RPMI7951 (cell line): ENCODE measurements around the gene TRPV2. TPM values are rescaled to one million over a fixed set of nuclear protein-coding genes. Genes with fewer than 3 reads are reported as not detected.
"Not testable (repeated sequence)": the region's sequence is repeated elsewhere in the genome, so short reads cannot be mapped to it uniquely, and the experiment has no call there.

Experiments used
- DNase-seq: peaks from one replicate; pipeline ENCODE4 v3.0.0-alpha.2; 2012; ENCODE audit warnings: low read depth
- total RNA-seq: library from RNA; depleted of rRNA; stranded (reverse); fragments of >200 nt; shearing (Covaris generic); gene quantifications from 2 replicates; pipeline ENCODE4 v1.2.3, GENCODE V29; 2014

TRPV2 gene
- total RNA-seq, 1 experiment from 2014 or later, result 123 TPM

GRCh38 chr17:16435925-16436886 lies 20.8 kb downstream of the TRPV2 start:
- DNase-seq, result no peak

GRCh38 chr17:16437083-16437482 lies 21.7 kb downstream of the TRPV2 start:
- no peak for DNase-seq

- no peak for DNase-seq
Observed at GRCh38 chr17:16438173-16438556, 22.8 kb downstream of the TRPV2 start.

GRCh38 chr17:16438557-16439302 lies 23.4 kb downstream of the TRPV2 start:
- DNase-seq, result peak; percentile 98

- DNase-seq, result no peak
Observed at GRCh38 chr17:16439303-16439791, 24.0 kb downstream of the TRPV2 start.

GRCh38 chr17:16439811-16440351 lies 24.5 kb downstream of the TRPV2 start:
- no peak for DNase-seq

GRCh38 chr17:16440354-16440753 lies 25.0 kb downstream of the TRPV2 start:
- not testable (repeated sequence) for DNase-seq

GRCh38 chr17:16440901-16441629 lies 25.7 kb downstream of the TRPV2 start:
- DNase-seq, result no peak

- peak; percentile 48 for DNase-seq
Observed at GRCh38 chr17:16442141-16442540, 26.8 kb downstream of the TRPV2 start.

GRCh38 chr17:16442594-16443510 lies 27.5 kb downstream of the TRPV2 start:
- no peak for DNase-seq

- no peak for DNase-seq
Observed at GRCh38 chr17:16443511-16444257, 28.3 kb downstream of the TRPV2 start.

- no peak for DNase-seq
Observed at GRCh38 chr17:16444258-16444886, 29.0 kb downstream of the TRPV2 start.

- DNase-seq, result no peak
Observed at GRCh38 chr17:16446338-16446983, 31.1 kb downstream of the TRPV2 start.

GRCh38 chr17:16447676-16448075 lies 32.3 kb downstream of the TRPV2 start:
- DNase-seq, result no peak

- no peak for DNase-seq
Observed at GRCh38 chr17:16448490-16448889, 33.1 kb downstream of the TRPV2 start.

- peak; percentile 60 for DNase-seq
Observed at GRCh38 chr17:16449121-16449570, 33.8 kb downstream of the TRPV2 start.

- no peak for DNase-seq
Observed at GRCh38 chr17:16450028-16450427, 34.7 kb downstream of the TRPV2 start.

- DNase-seq, result not testable (repeated sequence)
Observed at GRCh38 chr17:16452268-16452667, 36.9 kb downstream of the TRPV2 start.

- DNase-seq, result no peak
Observed at GRCh38 chr17:16453493-16453851, 38.1 kb downstream of the TRPV2 start.
